ENCODE data around the gene SHCBP1.
"Not testable (repeated sequence)": the region's sequence is repeated elsewhere in the genome, so short reads cannot be mapped to it uniquely, and the experiment has no call there.

Gene SHCBP1

DNA sequence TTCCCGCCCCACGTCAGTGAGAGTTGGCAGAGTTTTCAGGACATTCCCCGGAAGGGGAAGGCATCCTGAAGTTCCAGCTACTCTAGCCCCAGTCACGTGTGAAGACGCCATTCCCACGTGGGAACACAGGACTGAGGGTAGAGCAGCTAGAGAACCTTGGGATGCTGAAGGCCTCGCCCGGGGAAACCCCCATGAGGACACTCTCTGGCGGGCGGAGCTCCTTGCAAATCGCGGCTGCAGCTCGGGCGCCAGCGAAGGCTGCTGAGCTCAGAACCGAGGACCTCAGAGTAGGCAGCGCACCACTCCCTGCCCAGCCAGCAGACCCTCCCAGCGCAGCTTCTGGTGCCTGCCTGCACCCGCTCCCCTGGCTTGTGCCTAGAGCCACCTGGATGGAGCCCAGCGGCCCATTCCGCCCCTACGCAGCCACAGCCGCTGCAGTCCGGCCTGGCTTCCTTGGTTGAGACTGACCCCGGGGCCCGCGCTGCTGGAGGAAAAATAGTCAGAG, 51.9 kb downstream of the SHCBP1 start:
- peaks cover 0 to 2% of the 10 kb centered on the region in 2 donors for H3K27me3 ChIP-seq (ENCODE audit: control insufficient read depth in 1 of 2, insufficient read depth in 2 of 2, low read length in 2 of 2)
- H3K4me3 ChIP-seq (ENCODE audit: low read length in 2 of 2): no peak overlapping the region
- no peaks in the 10 kb centered on the region for H3K4me1 ChIP-seq (ENCODE audit: control insufficient read depth, insufficient read depth, low read length)
- no peaks in the 10 kb centered on the region for H3K36me3 ChIP-seq (ENCODE audit: control insufficient read depth in 2 of 2, insufficient read depth in 2 of 2, low read length in 2 of 2)
- H3K9me3 ChIP-seq (ENCODE audit: control insufficient read depth in 2 of 2, low read length in 2 of 2): peaks cover 0 to 5% of the 10 kb centered on the region in 2 donors
- H3K9ac ChIP-seq (ENCODE audit: low read length in 2 of 2): no peak overlapping the region
- no peak overlapping the region for H3K27ac ChIP-seq (ENCODE audit: low read length)

DNA sequence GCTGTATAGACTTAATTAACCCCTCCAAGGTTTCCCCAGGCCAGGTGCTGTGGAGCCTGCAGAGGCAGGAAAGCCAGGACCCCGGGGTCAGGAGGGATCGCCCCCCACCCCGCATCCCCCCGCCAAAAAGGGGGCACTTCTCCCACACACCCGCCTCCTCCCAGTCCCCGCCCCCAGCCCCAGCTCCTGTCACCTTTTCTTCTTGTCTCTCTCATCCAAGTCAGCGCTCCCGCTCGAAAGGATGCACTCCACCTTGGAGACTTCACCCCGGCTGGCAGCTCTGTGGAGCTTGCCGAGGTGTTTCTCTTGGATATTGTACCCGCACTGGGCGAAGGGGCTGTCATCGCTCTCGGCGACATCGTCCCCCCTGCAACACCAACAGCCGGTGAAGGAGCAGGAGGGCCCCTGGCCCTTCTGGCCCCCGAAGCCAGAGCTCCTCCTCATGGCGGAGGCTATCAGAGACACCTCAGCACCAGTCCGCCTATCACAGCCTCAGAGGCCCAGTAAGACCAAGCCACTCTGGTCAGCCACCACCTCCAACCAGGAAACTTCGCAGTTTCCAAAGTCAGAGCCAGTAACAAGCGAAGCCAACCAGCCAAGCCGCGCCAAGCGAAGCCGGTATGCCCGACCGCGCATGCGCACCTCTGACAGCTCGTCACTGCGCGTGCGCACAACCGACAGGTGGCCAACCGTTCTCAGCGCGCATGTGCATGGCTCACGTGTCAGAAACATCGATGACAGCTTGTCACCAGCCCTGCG, 52.5 kb downstream of the SHCBP1 start:
- H3K9ac ChIP-seq (ENCODE audit: low read length in 2 of 2): no peak overlapping the region
- no peak overlapping the region for H3K4me3 ChIP-seq (ENCODE audit: low read length in 2 of 2)
- peaks cover 0 to 5% of the 10 kb centered on the region in 2 donors for H3K9me3 ChIP-seq (ENCODE audit: control insufficient read depth in 2 of 2, low read length in 2 of 2)

GRCh38 chr16:46562979-46563378, 58.2 kb downstream of the SHCBP1 start:
- no peaks in the 10 kb centered on the region for H3K9me3 ChIP-seq (ENCODE audit: control insufficient read depth in 2 of 2, low read length in 2 of 2)
- H3K27me3 ChIP-seq (ENCODE audit: control insufficient read depth in 1 of 2, insufficient read depth in 2 of 2, low read length in 2 of 2): no peaks in the 10 kb centered on the region
- H3K27ac ChIP-seq (ENCODE audit: low read length): no peak overlapping the region
- no peak overlapping the region for H3K4me3 ChIP-seq (ENCODE audit: low read length in 2 of 2)
- H3K4me1 ChIP-seq (ENCODE audit: control insufficient read depth, insufficient read depth, low read length): no peaks in the 10 kb centered on the region
- H3K9ac ChIP-seq (ENCODE audit: low read length in 2 of 2): no peak overlapping the region
- no peaks in the 10 kb centered on the region for H3K36me3 ChIP-seq (ENCODE audit: control insufficient read depth in 2 of 2, insufficient read depth in 2 of 2, low read length in 2 of 2)

More for the DNA sequence above, 52.5 kb downstream of the SHCBP1 start:
- Histone ChIP-seq H3K27ac (ENCODE audit: low read length) (no peak overlapping the region), H3K4me1 (ENCODE audit: control insufficient read depth, insufficient read depth, low read length) (no peaks in the 10 kb centered on the region), H3K36me3 (ENCODE audit: control insufficient read depth in 2 of 2, insufficient read depth in 2 of 2, low read length in 2 of 2) (no peaks in the 10 kb centered on the region), H3K27me3 (ENCODE audit: control insufficient read depth in 1 of 2, insufficient read depth in 2 of 2, low read length in 2 of 2) (peaks cover 0 to 2% of the 10 kb centered on the region in 2 donors)

DNA sequence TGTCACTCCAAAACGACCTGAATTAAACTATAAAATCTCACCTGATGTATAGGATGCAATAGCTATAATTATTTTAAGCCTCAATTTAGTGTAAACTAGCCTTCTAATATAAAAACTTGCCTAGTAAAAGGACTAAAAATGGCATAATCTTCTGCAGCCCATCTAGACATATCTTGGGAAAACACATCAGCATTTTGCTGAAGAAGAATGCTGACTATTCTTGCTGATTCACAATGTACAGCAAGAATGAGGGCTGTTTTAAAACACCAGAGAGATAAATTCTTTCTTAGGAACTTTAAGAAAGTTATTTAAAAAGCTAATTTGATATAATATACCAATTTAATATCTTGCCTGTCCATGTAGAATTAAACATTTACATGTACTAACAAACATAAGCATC, 63.2 kb downstream of the SHCBP1 start:
- Histone ChIP-seq H3K27ac (ENCODE audit: low read length) (no peak overlapping the region), H3K36me3 (ENCODE audit: control insufficient read depth in 2 of 2, insufficient read depth in 2 of 2, low read length in 2 of 2) (no peaks in the 10 kb centered on the region), H3K4me1 (ENCODE audit: control insufficient read depth, insufficient read depth, low read length) (no peaks in the 10 kb centered on the region), H3K9me3 (ENCODE audit: control insufficient read depth in 2 of 2, low read length in 2 of 2) (no peaks in the 10 kb centered on the region), H3K27me3 (ENCODE audit: control insufficient read depth in 1 of 2, insufficient read depth in 2 of 2, low read length in 2 of 2) (no peaks in the 10 kb centered on the region), H3K9ac (ENCODE audit: low read length in 2 of 2) (no peak overlapping the region), H3K4me3 (ENCODE audit: low read length in 2 of 2) (no peak overlapping the region)

DNA sequence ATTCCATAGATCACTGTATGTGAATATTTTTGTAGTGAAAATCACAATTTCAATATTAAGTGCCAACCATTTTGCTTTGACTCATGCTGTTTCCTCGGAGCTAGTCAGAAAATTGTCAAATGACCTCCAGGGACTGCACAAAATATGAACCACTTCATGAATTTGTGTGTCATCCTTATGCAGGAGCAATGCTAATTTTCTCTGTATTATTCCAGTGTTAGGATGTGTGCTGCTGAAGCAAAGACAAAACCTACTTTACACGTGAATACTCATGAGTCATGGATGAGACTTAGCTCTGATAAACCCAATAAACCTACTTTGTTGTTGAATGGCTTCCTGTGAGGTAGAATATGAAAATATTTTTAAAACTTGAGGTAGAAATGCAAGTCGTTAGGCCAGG, 65.2 kb downstream of the SHCBP1 start:
- no peak overlapping the region for H3K9ac ChIP-seq (ENCODE audit: low read length in 2 of 2)
- H3K36me3 ChIP-seq (ENCODE audit: control insufficient read depth in 2 of 2, insufficient read depth in 2 of 2, low read length in 2 of 2): no peaks in the 10 kb centered on the region
- no peak overlapping the region for H3K27ac ChIP-seq (ENCODE audit: low read length)
- H3K4me1 ChIP-seq (ENCODE audit: control insufficient read depth, insufficient read depth, low read length): no peaks in the 10 kb centered on the region
- no peak overlapping the region for H3K4me3 ChIP-seq (ENCODE audit: low read length in 2 of 2)
- H3K27me3 ChIP-seq (ENCODE audit: control insufficient read depth in 1 of 2, insufficient read depth in 2 of 2, low read length in 2 of 2): no peaks in the 10 kb centered on the region
- H3K9me3 ChIP-seq (ENCODE audit: control insufficient read depth in 2 of 2, low read length in 2 of 2): no peaks in the 10 kb centered on the region

DNA sequence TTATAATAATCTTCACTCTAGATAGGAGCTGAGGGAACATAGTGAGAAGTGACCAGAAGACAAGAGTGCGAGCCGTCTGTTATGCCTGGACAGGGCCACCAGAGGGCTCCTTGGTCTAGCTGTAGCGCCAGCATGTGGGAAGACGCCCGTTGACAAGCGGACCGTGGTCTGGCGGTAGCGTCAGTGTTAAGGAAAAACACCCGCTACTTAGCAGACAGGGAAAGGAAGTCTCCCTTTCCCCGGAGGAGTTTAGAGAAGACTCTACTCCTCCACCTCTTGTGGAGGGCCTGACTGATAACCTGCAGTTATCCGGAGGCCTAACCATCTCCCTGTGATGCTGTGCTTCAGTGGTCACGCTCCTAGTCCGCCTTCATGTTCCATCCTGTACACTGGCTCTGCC, 66.7 kb downstream of the SHCBP1 start:
- H3K27me3 ChIP-seq (ENCODE audit: control insufficient read depth in 1 of 2, insufficient read depth in 2 of 2, low read length in 2 of 2); H3K9ac ChIP-seq (ENCODE audit: low read length in 2 of 2); H3K36me3 ChIP-seq (ENCODE audit: control insufficient read depth in 2 of 2, insufficient read depth in 2 of 2, low read length in 2 of 2); H3K27ac ChIP-seq (ENCODE audit: low read length); H3K9me3 ChIP-seq (ENCODE audit: control insufficient read depth in 2 of 2, low read length in 2 of 2); H3K4me3 ChIP-seq (ENCODE audit: low read length in 2 of 2); H3K4me1 ChIP-seq (ENCODE audit: control insufficient read depth, insufficient read depth, low read length): not testable (repeated sequence)

- Histone ChIP-seq H3K9me3 (ENCODE audit: control insufficient read depth in 2 of 2, low read length in 2 of 2) (no peaks in the 10 kb centered on the region), H3K27ac (ENCODE audit: low read length) (no peak overlapping the region), H3K4me1 (ENCODE audit: control insufficient read depth, insufficient read depth, low read length) (no peaks in the 10 kb centered on the region), H3K9ac (ENCODE audit: low read length in 2 of 2) (no peak overlapping the region), H3K4me3 (ENCODE audit: low read length in 2 of 2) (no peak overlapping the region), H3K36me3 (ENCODE audit: control insufficient read depth in 2 of 2, insufficient read depth in 2 of 2, low read length in 2 of 2) (no peaks in the 10 kb centered on the region), H3K27me3 (ENCODE audit: control insufficient read depth in 1 of 2, insufficient read depth in 2 of 2, low read length in 2 of 2) (no peaks in the 10 kb centered on the region)
Measured at GRCh38 chr16:46549477-46549876, 71.7 kb downstream of the SHCBP1 start.
